Right cardiac atrium (tissue), 5 donors: Measurements from ENCODE around the gene PARPBP. TPM values are rescaled to one million over a fixed set of nuclear protein-coding genes. Genes with fewer than 3 reads are reported as not detected.
"Not testable (repeated sequence)": the region's sequence is repeated elsewhere in the genome, so short reads cannot be mapped to it uniquely, and the experiment has no call there.

Source experiments
- ATAC-seq, 2 donors: fragments of 200-7000 bp; cut with Tn5 transposase; one replicate each; pipeline versions ENCODE4 v1.8.0 to v1.9.1; 2020; ENCODE audit warnings: moderate library complexity in 2 of 2, mild to moderate bottlenecking in 1 of 2
- DNase-seq, 3 donors: peaks; one replicate each; pipeline ENCODE4 v3.0.0-alpha.2; 2020
- H3K27ac ChIP-seq: one replicate; pipeline ENCODE4 v1.5.1; 2013; ENCODE audit warnings: mild to moderate bottlenecking, low read length, control low read depth, moderate library complexity
- H3K27me3 ChIP-seq: one replicate; pipeline ENCODE4 v1.6.1; 2013; ENCODE audit not compliant: control insufficient read depth, insufficient read depth
- H3K4me1 ChIP-seq: one replicate; pipeline ENCODE4 v1.6.1; 2013; ENCODE audit warnings: low read length; ENCODE audit not compliant: control insufficient read depth, insufficient read depth
- H3K4me3 ChIP-seq: one replicate; pipeline ENCODE4 v1.5.1; 2013; ENCODE audit warnings: low read length, control low read depth
- H3K9me3 ChIP-seq: one replicate; pipeline ENCODE4 v1.6.1; 2013; ENCODE audit warnings: low read length; ENCODE audit not compliant: control insufficient read depth
- WGBS: extraction: QIAGEN DNeasy Blood & Tissue Kit; methylation state at CpG from one replicate; pipeline ENCODE4 v1.1.7; 2013; 5-methylcytosine and 5-hydroxymethylcytosine counted together
- intact Hi-C, 4 donors: fragments of 100-400 bp; cut with DNase I; formaldehyde crosslinking; loops; one replicate each; pipeline versions ENCODE4 v1.11.0 to v1.14.0; 2022 to 2023
- polyA plus RNA-seq: library from polyadenylated mRNA; stranded (reverse); fragments of 200-250 nt; gene quantifications from one replicate; pipeline ENCODE4 v1.2.3, GENCODE V29; 2013
- total RNA-seq, 4 donors: library from RNA; stranded (reverse); fragmentation: NEBNext Ultra II Directional; extraction: Animal tissue kit (Norgen Biotek cat#: 25700); gene quantifications; one replicate each; pipeline ENCODE4 v1.2.1, GENCODE V29; 2021
- donor health status: healthy with polysubstance abuse.
- donor health status: DM: no; HTN: yes; CAD: no.
- donor health status: DM: no; HTN: no; CAD: no.
- donor health status: DM: no; HTN: yes; CAD: no; lungs with severe emphysema.
- donor health status: DM: yes; HTN: yes; CAD: no.

Gene PARPBP
- total and polyA plus RNA-seq, 5 donors = 0.43 to 1.3 (median 0.74) TPM

DNA sequence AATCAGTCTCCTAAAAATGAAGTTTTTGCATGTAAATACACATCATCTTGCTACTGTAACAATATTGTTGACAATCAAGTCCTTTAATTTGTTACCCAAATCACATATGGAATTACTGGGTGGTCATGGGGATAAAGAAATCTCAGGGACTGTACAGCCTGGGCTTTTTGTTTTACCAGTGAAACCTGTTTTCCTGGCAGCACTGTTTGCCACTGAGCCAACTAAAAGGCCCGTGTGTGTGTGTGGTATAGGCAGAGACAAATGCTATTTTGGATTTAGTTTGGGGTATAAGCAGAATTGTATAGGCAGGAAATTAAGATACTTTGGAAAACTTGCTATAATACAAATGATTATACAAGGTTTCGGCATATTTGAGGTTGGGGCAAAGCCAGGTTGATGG, 5.8 kb upstream of the PARPBP start:
- ATAC-seq = no peak
- intact Hi-C loops = no loop called here
- H3K27me3 ChIP-seq = no peaks in the 10 kb centered on the region

DNA sequence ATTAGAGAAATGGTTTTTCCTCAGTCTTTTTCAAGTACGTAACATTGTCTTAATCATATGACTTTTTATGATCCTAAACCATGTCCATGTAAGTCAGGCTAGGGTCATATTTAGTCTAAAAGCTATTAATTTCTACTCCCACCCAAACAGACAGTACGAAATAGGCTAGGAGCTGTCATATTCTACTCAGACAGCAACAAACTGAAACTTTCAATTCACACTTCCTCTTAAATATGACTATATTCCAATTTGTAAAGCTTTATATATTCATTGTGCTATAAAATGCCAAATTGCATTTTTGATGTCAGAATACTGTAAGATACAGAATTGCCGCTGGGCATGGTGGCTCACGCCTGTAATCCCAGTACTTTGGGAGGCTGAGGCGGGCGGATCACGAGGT, 3.6 kb upstream of the PARPBP start:
- Histone ChIP-seq H3K27me3 (no peaks in the 10 kb centered on the region), H3K27ac (no peak overlapping the region), H3K4me1 (peaks cover 3% of the 10 kb centered on the region), H3K4me3 (no peak overlapping the region), H3K9me3 (no peaks in the 10 kb centered on the region)
- no peak for DNase-seq
- WGBS = 84% methylated on average over 7 of the region's 7 CpGs
- no peak for ATAC-seq
- intact Hi-C loops = no loop called here

More for the DNA sequence above, 5.8 kb upstream of the PARPBP start:
- no peak for DNase-seq
- no peaks in the 10 kb centered on the region for H3K9me3 ChIP-seq
- no peak overlapping the region for H3K27ac ChIP-seq
- no peak overlapping the region for H3K4me3 ChIP-seq
- 77% methylated on average over 2 of the region's 2 CpGs for WGBS
- H3K4me1 ChIP-seq = peaks cover 2% of the 10 kb centered on the region

DNA sequence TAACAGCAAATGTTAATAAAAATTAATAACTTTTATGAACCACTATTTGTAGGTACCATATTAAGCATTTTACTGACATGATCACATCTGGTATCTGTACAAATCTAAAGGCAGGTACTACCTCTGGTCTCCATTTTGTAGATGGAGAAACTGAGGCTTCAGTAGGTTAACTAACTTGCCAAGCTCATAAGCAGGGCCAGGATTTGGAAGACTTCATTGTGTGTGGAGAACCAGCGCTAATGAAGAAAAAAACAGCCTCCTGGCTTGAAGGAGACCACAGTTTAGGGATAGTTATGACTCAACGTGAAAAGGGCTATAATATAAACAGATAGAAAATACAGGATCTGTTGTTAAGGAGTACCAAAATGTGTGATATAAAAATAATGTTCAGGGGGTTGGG, 1.1 kb upstream of the PARPBP start:
- H3K4me3 ChIP-seq = peak overlapping the region; percentile 80
- H3K27me3 ChIP-seq = no peaks in the 10 kb centered on the region
- intact Hi-C loops = no loop called here
- no peak for DNase-seq
- H3K4me1 ChIP-seq = peaks cover 3% of the 10 kb centered on the region
- H3K27ac ChIP-seq = no peak overlapping the region
- 77% methylated on average over 2 of the region's 2 CpGs for WGBS
- no peaks in the 10 kb centered on the region for H3K9me3 ChIP-seq
- no peak for ATAC-seq

GRCh38 chr12:102120564-102120873, 536 bp downstream of the PARPBP start:
- intact Hi-C loops = no loop called here
- H3K4me3 ChIP-seq = peak overlapping the region; percentile 80
- no peak overlapping the region for H3K27ac ChIP-seq
- DNase-seq = no peak
- H3K27me3 ChIP-seq = no peaks in the 10 kb centered on the region
- peaks cover 3% of the 10 kb centered on the region for H3K4me1 ChIP-seq
- ATAC-seq = no peak
- no peaks in the 10 kb centered on the region for H3K9me3 ChIP-seq
- 2% methylated on average over 4 of the region's 4 CpGs for WGBS

- intact Hi-C loops = no loop called here
- Histone ChIP-seq H3K4me1 (peaks cover 3% of the 10 kb centered on the region), H3K27ac (no peak overlapping the region), H3K27me3 (no peaks in the 10 kb centered on the region), H3K4me3 (no peak overlapping the region), H3K9me3 (no peaks in the 10 kb centered on the region)
- 26% methylated on average over 4 of the region's 4 CpGs for WGBS
- no peak for DNase-seq
- no peak for ATAC-seq
Observed at GRCh38 chr12:102120886-102121285, 903 bp downstream of the PARPBP start.

DNA sequence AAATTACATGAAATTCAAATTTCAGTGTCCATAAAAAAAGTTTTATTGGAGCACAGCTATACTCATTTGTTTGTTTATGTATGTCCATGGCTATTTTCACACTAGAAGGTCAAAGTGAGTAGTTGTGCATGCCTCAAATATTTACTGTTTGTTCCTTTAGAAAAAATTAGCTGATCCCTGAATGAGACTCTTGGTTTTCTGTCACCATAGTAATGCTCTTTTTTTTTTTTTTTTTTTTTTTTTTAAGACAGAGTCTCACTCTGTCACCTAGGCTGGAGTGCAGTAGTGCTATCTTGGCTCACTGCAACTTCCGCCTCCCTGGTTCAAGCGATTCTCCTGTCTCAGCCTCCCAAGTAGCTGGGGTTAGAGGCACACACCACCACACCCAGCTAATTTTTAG, 1.3 kb downstream of the PARPBP start:
- DNase-seq, ATAC-seq, H3K27ac ChIP-seq, H3K27me3 ChIP-seq, H3K4me1 ChIP-seq, H3K4me3 ChIP-seq, H3K9me3 ChIP-seq, intact Hi-C loops: not testable (repeated sequence)
- 94% methylated on average over 2 of the region's 2 CpGs for WGBS

DNA sequence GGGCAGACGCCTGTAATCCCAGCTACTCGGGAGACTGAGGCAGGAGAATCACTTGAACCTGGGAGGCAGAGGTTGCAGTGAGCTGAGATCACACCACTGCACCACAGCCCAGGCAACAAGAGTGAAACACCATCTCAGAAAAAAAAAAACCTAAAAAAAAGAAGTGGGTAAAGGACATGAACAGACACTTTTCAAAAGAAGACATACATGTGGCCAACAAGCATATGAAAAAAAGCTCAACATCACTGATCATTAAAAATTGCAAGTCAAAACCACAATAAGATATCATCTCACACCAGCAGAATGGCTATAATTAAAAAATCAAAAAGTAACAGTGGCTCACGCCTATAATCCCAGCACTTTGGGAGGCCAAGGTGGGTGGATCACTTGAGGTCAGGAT, 10.7 kb downstream of the PARPBP start:
- intact Hi-C loops, H3K9me3 ChIP-seq, H3K27me3 ChIP-seq, H3K4me1 ChIP-seq, H3K4me3 ChIP-seq, DNase-seq, ATAC-seq, H3K27ac ChIP-seq: not testable (repeated sequence)
- 94% methylated on average over 3 of the region's 3 CpGs for WGBS

DNA sequence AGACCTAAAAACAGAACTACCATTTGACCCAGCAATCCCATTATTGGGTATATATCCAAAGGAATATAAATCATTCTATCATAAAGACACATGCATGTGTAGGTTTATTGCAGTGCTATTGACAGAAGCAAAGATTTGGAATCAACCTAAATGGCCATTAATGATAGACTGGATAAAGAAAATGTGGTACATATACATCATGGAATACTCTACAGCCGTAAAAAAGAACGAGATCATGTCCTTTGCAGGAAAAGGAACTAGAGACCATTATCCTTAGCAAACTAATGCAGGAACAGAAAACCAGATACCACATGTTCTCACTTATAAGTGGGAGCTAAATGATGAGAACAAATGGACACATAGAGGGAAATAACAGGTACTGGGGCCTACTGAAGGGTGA, 11.5 kb downstream of the PARPBP start:
- H3K4me3 ChIP-seq, H3K4me1 ChIP-seq, ATAC-seq, H3K27ac ChIP-seq, intact Hi-C loops, H3K27me3 ChIP-seq, H3K9me3 ChIP-seq, DNase-seq: not testable (repeated sequence)
- 97% methylated on average over 2 of the region's 2 CpGs for WGBS

GRCh38 chr12:102137619-102138018, 17.6 kb downstream of the PARPBP start:
- H3K27me3 ChIP-seq, intact Hi-C loops, DNase-seq, H3K27ac ChIP-seq, H3K4me3 ChIP-seq, ATAC-seq, H3K9me3 ChIP-seq, H3K4me1 ChIP-seq: not testable (repeated sequence)
- 93% methylated on average over 8 of the region's 8 CpGs for WGBS

DNA sequence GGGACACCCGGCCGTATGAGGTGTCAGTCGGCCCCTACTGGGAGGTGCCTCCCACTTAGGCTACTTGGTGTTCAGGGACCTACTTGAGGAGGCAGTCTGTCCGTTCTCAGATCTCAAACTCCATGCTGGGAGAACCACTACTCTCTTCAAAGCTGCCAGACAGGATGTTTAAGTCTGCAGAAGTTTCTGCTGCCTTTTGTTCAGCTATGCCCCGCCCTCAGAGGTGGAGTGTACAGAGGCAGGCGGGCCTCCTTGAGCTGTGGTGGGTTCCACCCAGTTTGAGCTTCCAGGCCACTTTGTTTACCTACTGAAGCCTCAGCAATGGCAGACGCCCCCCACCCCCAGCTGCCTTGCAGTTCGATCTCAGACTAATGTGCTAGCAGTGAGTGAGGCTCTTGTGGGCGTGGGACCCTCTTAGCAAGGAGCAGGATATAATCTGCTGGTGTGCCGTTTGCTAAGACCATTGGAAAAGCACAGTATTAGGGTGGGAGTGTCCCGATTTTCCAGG, 22.9 kb downstream of the PARPBP start:
- H3K9me3 ChIP-seq, DNase-seq, H3K27ac ChIP-seq, H3K4me3 ChIP-seq, H3K4me1 ChIP-seq, intact Hi-C loops, H3K27me3 ChIP-seq, ATAC-seq: not testable (repeated sequence)
- 95% methylated on average over 11 of the region's 11 CpGs for WGBS

DNA sequence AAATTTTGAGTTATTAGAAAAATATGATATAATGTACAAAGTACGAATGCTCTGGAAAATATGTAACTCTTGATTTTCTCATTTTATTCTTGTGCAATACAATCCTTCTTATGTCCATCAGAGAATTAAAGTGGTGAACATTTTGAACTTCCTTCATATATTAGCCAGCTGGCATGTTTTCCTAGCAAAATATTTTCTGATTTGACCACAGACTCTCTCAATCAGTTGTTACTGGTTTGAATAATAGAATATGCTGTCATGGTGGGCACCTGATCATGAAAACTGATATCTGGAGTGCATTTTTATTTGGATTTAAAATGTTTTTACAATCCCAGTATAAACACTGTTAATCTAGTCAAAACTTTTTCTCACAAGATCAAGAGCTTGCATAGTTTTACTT, 24.2 kb downstream of the PARPBP start:
- H3K27me3 ChIP-seq = no peaks in the 10 kb centered on the region
- ATAC-seq = no peak
- WGBS = 64% methylated on average over 1 of the region's 1 CpG
- intact Hi-C loops = no loop called here
- no peaks in the 10 kb centered on the region for H3K9me3 ChIP-seq
- H3K4me3 ChIP-seq = no peak overlapping the region
- H3K4me1 ChIP-seq = no peaks in the 10 kb centered on the region
- DNase-seq = no peak
- H3K27ac ChIP-seq = no peak overlapping the region

GRCh38 chr12:102147062-102147587, 27.1 kb downstream of the PARPBP start:
- H3K27ac ChIP-seq, DNase-seq, H3K9me3 ChIP-seq, ATAC-seq, H3K27me3 ChIP-seq, H3K4me3 ChIP-seq, H3K4me1 ChIP-seq, intact Hi-C loops: not testable (repeated sequence)
- WGBS = 98% methylated on average over 3 of the region's 4 CpGs
